Neural progenitor cell (in vitro differentiated cells): Measurements from ENCODE around the gene ASIC3.

Experiments used
- CTCF ChIP-seq: fragments of 200-600 bp; sonication (generic); IDR thresholded peaks from 2 replicates; pipeline ENCODE4 v1.5.1; 2017; ENCODE audit warnings: antibody characterized with exemption, mild to moderate bottlenecking
- EZH2 ChIP-seq: fragments of 200-600 bp; sonication (generic); IDR thresholded peaks from 2 replicates; pipeline ENCODE4 v1.6.1; 2017; ENCODE audit warnings: antibody characterized with exemption, mild to moderate bottlenecking, moderate library complexity

GRCh38 chr7:151095123-151095797 lies 46.9 kb downstream of the ASIC3 start:
- no peak for TF ChIP-seq CTCF
- no peak for TF ChIP-seq EZH2
